ENCODE measurements around the gene KCNJ15. TPM values are rescaled to one million over a fixed set of nuclear protein-coding genes. Genes with fewer than 3 reads are reported as not detected.

The KCNJ15 gene
- total RNA-seq, 2 donors from 2014 or later = 0.33 to 1.3 TPM

GRCh38 chr21:38267136-38267755 lies 10.5 kb downstream of the KCNJ15 start:
- Histone ChIP-seq H3K4me3 (no peak overlapping the region), H3K4me1 (no peaks in the 10 kb centered on the region), H3K36me3 (no peaks in the 10 kb centered on the region), H3K27ac (no peak overlapping the region), H3K27me3 (no peaks in the 10 kb centered on the region), H3K9me3 (no peaks in the 10 kb centered on the region)
- no peak for TF ChIP-seq CTCF (IDR thresholded peaks at IDR 0.05)
- DNase-seq (ENCODE audit: low spot score) = no peak

- no peaks in the 10 kb centered on the region for H3K4me1 ChIP-seq
- H3K27me3 ChIP-seq = no peaks in the 10 kb centered on the region
- H3K27ac ChIP-seq = no peak overlapping the region
- H3K4me3 ChIP-seq = no peak overlapping the region
- no peaks in the 10 kb centered on the region for H3K36me3 ChIP-seq
- no peak for DNase-seq (ENCODE audit: low spot score)
- no peak for TF ChIP-seq CTCF (IDR thresholded peaks at IDR 0.05)
- H3K9me3 ChIP-seq = no peaks in the 10 kb centered on the region
Observed at GRCh38 chr21:38267991-38268863, 11.4 kb downstream of the KCNJ15 start.

- no peak for TF ChIP-seq CTCF (IDR thresholded peaks at IDR 0.05)
- H3K4me1 ChIP-seq = no peaks in the 10 kb centered on the region
- H3K9me3 ChIP-seq = no peaks in the 10 kb centered on the region
- H3K27ac ChIP-seq = no peak overlapping the region
- DNase-seq (ENCODE audit: low spot score) = no peak
- no peak overlapping the region for H3K4me3 ChIP-seq
- H3K36me3 ChIP-seq = no peaks in the 10 kb centered on the region
- H3K27me3 ChIP-seq = no peaks in the 10 kb centered on the region
Observed at GRCh38 chr21:38268864-38269575, 12.2 kb downstream of the KCNJ15 start.

GRCh38 chr21:38269576-38269936 lies 12.8 kb downstream of the KCNJ15 start:
- DNase-seq (ENCODE audit: low spot score) = no peak
- Histone ChIP-seq H3K4me1 (no peaks in the 10 kb centered on the region), H3K4me3 (no peak overlapping the region), H3K27ac (no peak overlapping the region), H3K9me3 (no peaks in the 10 kb centered on the region), H3K36me3 (no peaks in the 10 kb centered on the region), H3K27me3 (no peaks in the 10 kb centered on the region)
- no peak for TF ChIP-seq CTCF (IDR thresholded peaks at IDR 0.05)

- Histone ChIP-seq H3K4me3 (no peak overlapping the region), H3K36me3 (no peaks in the 10 kb centered on the region), H3K4me1 (no peaks in the 10 kb centered on the region), H3K27me3 (no peaks in the 10 kb centered on the region), H3K9me3 (no peaks in the 10 kb centered on the region), H3K27ac (no peak overlapping the region)
- no peak for TF ChIP-seq CTCF (IDR thresholded peaks at IDR 0.05)
- DNase-seq (ENCODE audit: low spot score) = no peak
Observed at GRCh38 chr21:38272215-38272614, 15.4 kb downstream of the KCNJ15 start.

Measured in right atrium auricular region (tissue), 2 donors.